Transverse colon (tissue), 4 donors: Measurements from ENCODE around the gene TSPAN10. TPM values are rescaled to one million over a fixed set of nuclear protein-coding genes. Genes with fewer than 3 reads are reported as not detected.

Experiments
- DNase-seq: peaks from one replicate; pipeline ENCODE4 v3.0.0-alpha.2; 2019
- H3K27ac ChIP-seq, 4 donors: fragments of 200-600 bp; sonication (generic); 2 replicates each; pipeline ENCODE4 v1.5.1; 2016 to 2018; ENCODE audit warnings: inconsistent platforms in 4 of 4
- H3K27me3 ChIP-seq: fragments of 200-600 bp; sonication (generic); 2 replicates; pipeline ENCODE4 v1.5.1; 2017; ENCODE audit warnings: inconsistent platforms
- H3K36me3 ChIP-seq, 4 donors: fragments of 200-600 bp; sonication (generic); 2 replicates each; pipeline ENCODE4 v1.5.1; 2017 to 2019; ENCODE audit warnings: inconsistent platforms in 4 of 4
- H3K4me1 ChIP-seq, 4 donors: fragments of 200-600 bp; sonication (generic); 2 replicates each; pipeline ENCODE4 v1.5.1; 2017 to 2020; ENCODE audit warnings: inconsistent platforms in 4 of 4
- H3K4me3 ChIP-seq, 4 donors: fragments of 200-600 bp; sonication (generic); 1 replicate in 1 of 4; 2 replicates in 3 of 4; pipeline versions ENCODE4 v1.5.1 to v1.6.1; 2017 to 2019; ENCODE audit warnings: inconsistent platforms in 4 of 4
- H3K9me3 ChIP-seq, 2 donors: fragments of 200-600 bp; sonication (generic); 2 replicates each; pipeline ENCODE4 v1.5.1; 2017 to 2019; ENCODE audit warnings: inconsistent platforms in 2 of 2
- CTCF ChIP-seq, 5 experiments: fragments of 200-600 bp in 3 of 5; fragments of 450-650 bp in 2 of 5; sonication (generic) in 3 of 5; IDR thresholded peaks; 1 replicate in 2 of 5; 2 replicates in 3 of 5; pipeline ENCODE4 v1.5.1; 2016 to 2017; ENCODE audit warnings: antibody characterized with exemption in 5 of 5, inconsistent platforms in 3 of 5, mild to moderate bottlenecking in 2 of 5, moderate library complexity in 1 of 5
- EP300 ChIP-seq: sonication (generic); formaldehyde crosslinking; IDR thresholded peaks from one replicate; pipeline ENCODE4 v1.6.1; 2017; ENCODE audit warnings: antibody characterized with exemption, low read depth
- POLR2A ChIP-seq: fragments of 450-650 bp; IDR thresholded peaks from one replicate; pipeline ENCODE4 v1.6.1; 2016; ENCODE audit warnings: antibody characterized with exemption, mild to moderate bottlenecking, moderate library complexity
- POLR2AphosphoS5 ChIP-seq, 3 donors: sonication (generic); formaldehyde crosslinking; IDR thresholded peaks; one replicate each; pipeline ENCODE4 v1.6.1; 2016; ENCODE audit warnings: antibody characterized with exemption in 3 of 3
- WGBS, 2 donors: methylation state at CpG; one replicate each; pipeline ENCODE4 v1.1.5; 2018; ENCODE audit warnings: low coverage in 1 of 2; 5-methylcytosine and 5-hydroxymethylcytosine counted together
- in situ Hi-C, 4 donors: fragments of 200-750 bp; cut with MboI; loops; one replicate each; pipeline versions ENCODE4 v1.15.0 to v1.15.1; 2017; ENCODE audit warnings: low sequenced_read_pairs in 3 of 4, low pct_ligation_motif_present in 1 of 4, low pct_unique_long_range_greater_than_20kb in 1 of 4
- intact Hi-C: fragments of 100-400 bp; cut with DNase I; formaldehyde crosslinking; loops from one replicate; pipeline ENCODE4 v1.15.1; 2023; ENCODE audit warnings: low total_unique reads
- total RNA-seq, 4 donors: library from RNA; depleted of rRNA; stranded (reverse); fragments of >200 nt; gene quantifications; one replicate each; pipeline ENCODE4 v1.1.0, GENCODE V29; 2016

The TSPAN10 gene
- under 1 TPM in 2 of 4 donors, not detected in 2; 0.48 to 0.55 TPM for total RNA-seq

DNA sequence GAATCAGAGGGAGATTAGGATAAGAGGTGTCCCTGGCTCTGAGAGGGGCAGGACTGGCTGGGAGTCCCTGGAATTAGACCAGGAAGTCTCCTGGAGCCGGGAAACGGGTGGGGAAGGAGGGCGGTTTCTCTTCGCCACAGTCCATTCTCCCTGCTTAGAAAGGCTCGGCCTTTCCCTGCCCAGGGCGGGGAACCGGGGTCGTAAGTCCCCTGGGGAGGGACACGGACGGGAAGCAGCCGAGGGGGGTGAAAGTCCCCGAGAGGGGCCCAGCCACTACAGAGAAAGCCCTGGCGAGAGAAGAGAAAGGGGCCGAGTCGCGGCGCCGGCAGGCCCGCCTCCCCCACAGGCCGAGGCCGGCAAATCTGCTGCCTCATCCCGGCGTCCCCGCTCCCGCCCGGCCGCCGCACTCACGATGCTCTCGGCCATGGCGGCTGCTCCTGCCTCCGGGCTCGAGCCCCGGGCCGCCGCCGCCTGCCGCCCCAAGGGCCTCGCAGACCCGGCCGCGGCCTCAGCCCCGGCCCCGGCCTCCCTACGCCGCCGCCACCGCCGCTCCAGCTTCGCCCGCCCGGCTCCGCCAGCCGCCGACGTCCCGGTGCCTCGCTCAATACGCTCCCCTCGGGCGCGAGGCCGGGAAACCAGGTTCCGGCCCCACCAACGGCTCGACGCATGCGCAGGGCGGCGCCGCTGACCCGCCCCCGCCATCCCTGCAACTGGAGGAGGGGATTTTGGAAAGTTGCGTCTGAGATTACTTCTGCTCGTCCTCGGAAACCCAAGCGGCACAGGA, at the start of gene TSPAN10, which contains the start of gene NPLOC4:
Gene TSPAN10, plus strand, starts transcription at position 692 of the 784 bp plus-strand sequence. CDS start 5,217 bp downstream, outside the sequence.
Gene NPLOC4, minus strand, starts transcription at position 608 of the 784 bp plus-strand sequence. Its CDS starts 182 bp downstream, at position 426.
- peak; percentile 88 for DNase-seq
- WGBS, 2 donors = 1% methylated on average over 68 of the region's 77 CpGs; no CpG with 5 or more reads in 1 of the 2 donors
- Histone ChIP-seq H3K27ac (peak within 1 kb of the TSS; percentile 89 to 96 (median 92)), H3K27me3 (no peaks in the 10 kb centered on the region), H3K9me3 (no peaks in the 10 kb centered on the region), H3K4me3 (peak within 1 kb of the TSS; percentile 79 to 97 (median 92)), H3K4me1 (peaks cover 13 to 35% (median 19%) of the 10 kb centered on the region in 4 donors), H3K36me3 (no peaks in the 10 kb centered on the region)
- TF ChIP-seq EP300 (no peak), POLR2AphosphoS5 (IDR thresholded peaks at IDR 0.05) (peak; percentile 91 to 93 (median 91)), POLR2A (peak; percentile 55), CTCF (IDR thresholded peaks at IDR 0.05) (no peak)
- in situ Hi-C loops = no loop called here
- intact Hi-C loops = no loop called here

DNA sequence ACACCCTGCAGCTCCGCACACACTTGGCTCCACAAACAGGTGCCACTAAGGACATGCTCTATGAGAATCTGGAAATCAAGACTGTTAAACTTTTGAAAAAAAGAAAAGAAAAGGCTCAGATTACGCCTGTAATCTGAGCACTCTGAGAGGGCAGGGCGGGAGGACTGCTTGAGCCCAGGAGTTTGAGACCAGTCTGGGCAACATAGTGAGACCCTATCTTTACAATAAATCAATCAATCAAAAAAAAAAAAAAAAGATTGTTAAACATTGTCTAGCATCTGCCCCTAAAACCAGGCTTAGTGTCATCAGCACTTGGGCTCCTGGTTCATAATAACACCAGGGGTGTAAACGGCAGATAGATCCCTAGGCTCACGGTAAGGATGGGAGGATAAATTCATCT, 47.4 kb upstream of the TSPAN10 start:
- H3K9me3 ChIP-seq = no peaks in the 10 kb centered on the region
- no peaks in the 10 kb centered on the region for H3K27me3 ChIP-seq
- 89 to 93% methylated on average over 5 of the region's 5 CpGs for WGBS, 2 donors
- no peak overlapping the region for H3K4me3 ChIP-seq
- DNase-seq = no peak
- no peaks in the 10 kb centered on the region for H3K4me1 ChIP-seq
- intact Hi-C loops (no loop called here), in situ Hi-C loops (no loop called here)
- TF ChIP-seq POLR2A (no peak), EP300 (no peak), CTCF (IDR thresholded peaks at IDR 0.05) (no peak), POLR2AphosphoS5 (IDR thresholded peaks at IDR 0.05) (no peak)
- peaks cover 0 to 48% (median 22%) of the 10 kb centered on the region in 4 donors for H3K36me3 ChIP-seq
- no peak overlapping the region for H3K27ac ChIP-seq

DNA sequence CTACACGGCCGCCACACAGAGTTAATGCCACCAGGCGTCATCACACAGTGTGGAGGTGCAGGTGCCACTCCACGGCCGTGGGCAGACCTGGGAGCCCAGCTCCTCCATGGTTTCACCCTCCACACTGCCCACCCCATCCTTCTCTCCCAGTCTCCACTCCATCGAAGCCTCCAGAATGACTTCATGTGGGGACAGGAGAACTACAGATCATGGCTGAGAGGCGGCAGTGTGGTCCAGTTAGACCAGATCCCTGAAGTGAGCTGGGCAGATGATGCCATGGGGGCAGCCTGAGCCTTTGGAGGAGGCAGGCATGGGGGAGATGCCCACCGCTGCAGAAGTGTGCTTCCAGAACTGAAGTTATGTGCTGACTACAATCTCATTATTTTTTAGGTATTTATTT, 46.9 kb upstream of the TSPAN10 start:
- DNase-seq = no peak
- no peaks in the 10 kb centered on the region for H3K9me3 ChIP-seq
- WGBS, 2 donors = 90 to 91% methylated on average over 5 to 8 of the region's 8 CpGs
- H3K4me3 ChIP-seq = no peak overlapping the region
- in situ Hi-C loops = no loop called here
- TF ChIP-seq CTCF (IDR thresholded peaks at IDR 0.05) = no peak
- H3K27me3 ChIP-seq = no peaks in the 10 kb centered on the region
- no peak overlapping the region for H3K27ac ChIP-seq
- intact Hi-C loops = no loop called here
- peaks cover 0 to 51% (median 23%) of the 10 kb centered on the region in 4 donors for H3K36me3 ChIP-seq
- H3K4me1 ChIP-seq = no peaks in the 10 kb centered on the region

DNA sequence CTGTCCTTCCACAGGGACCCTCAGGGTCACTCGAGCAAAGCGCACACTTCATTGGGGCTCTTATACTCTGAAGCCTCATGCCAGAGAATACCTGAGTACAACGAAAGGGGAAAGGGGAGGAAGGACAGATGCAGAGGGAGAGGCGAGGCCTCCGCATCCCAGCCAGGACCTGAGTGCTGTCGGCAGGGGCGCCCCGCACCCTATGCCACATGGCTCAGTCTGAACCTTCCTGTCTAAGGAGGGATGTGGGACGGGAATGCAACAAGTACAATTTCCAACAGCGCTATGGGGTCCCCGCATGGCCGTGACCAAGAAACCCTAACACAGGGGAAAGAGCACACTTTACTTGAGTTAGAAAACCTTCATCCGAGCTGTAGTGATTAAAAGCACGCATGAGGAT, 45.0 kb upstream of the TSPAN10 start:
- intact Hi-C loops = no loop called here
- 93% methylated on average over 14 of the region's 14 CpGs; no CpG with 5 or more reads in 1 of the 2 donors for WGBS, 2 donors
- H3K36me3 ChIP-seq = peaks cover 0 to 49% (median 22%) of the 10 kb centered on the region in 4 donors
- TF ChIP-seq CTCF (IDR thresholded peaks at IDR 0.05) = no peak
- no peak for TF ChIP-seq POLR2AphosphoS5 (IDR thresholded peaks at IDR 0.05)
- no peak for TF ChIP-seq POLR2A
- no peak for TF ChIP-seq EP300
- no peaks in the 10 kb centered on the region for H3K27me3 ChIP-seq
- no peak overlapping the region for H3K27ac ChIP-seq
- H3K9me3 ChIP-seq = no peaks in the 10 kb centered on the region
- no peaks in the 10 kb centered on the region for H3K4me1 ChIP-seq
- no peak overlapping the region for H3K4me3 ChIP-seq
- in situ Hi-C loops = no loop called here
- DNase-seq = no peak
